Measurements from ENCODE around the gene NFKBIE.

The NFKBIE gene

GRCh38 chr6:44237813-44238433 lies 27.4 kb downstream of the NFKBIE start (continued):
- no peak for TF ChIP-seq ZNF8 (CRISPR knock-in tag; IDR thresholded peaks at IDR 0.05)

- peak; percentile 86 for ATAC-seq
- TF ChIP-seq CREB5 (CRISPR knock-in tag; IDR thresholded peaks at IDR 0.05; ENCODE audit: low read depth) (0 out of 2 replicates have a peak, but pooled peaks have one; percentile 13), ZNF565 (CRISPR knock-in tag; conservative IDR thresholded peaks at IDR 0.05; ENCODE audit: low read depth) (no peak)
Observed at GRCh38 chr6:44237021-44237812, 28.1 kb downstream of the NFKBIE start.

- TF ChIP-seq ARNTL (CRISPR knock-in tag; IDR thresholded peaks at IDR 0.05; ENCODE audit: borderline replicate concordance, low read depth): no peak
- no peak for TF ChIP-seq CSDC2 (CRISPR knock-in tag; IDR thresholded peaks at IDR 0.05)
- TF ChIP-seq SNAI2 (CRISPR knock-in tag; IDR thresholded peaks at IDR 0.05): no peak
- TF ChIP-seq ESRRG (CRISPR knock-in tag; IDR thresholded peaks at IDR 0.05): no peak
- no peak for TF ChIP-seq PPARA (CRISPR knock-in tag; IDR thresholded peaks at IDR 0.05; ENCODE audit: borderline replicate concordance)
- no peak for TF ChIP-seq PATZ1 (CRISPR knock-in tag; IDR thresholded peaks at IDR 0.05; ENCODE audit: borderline replicate concordance)
- TF ChIP-seq ZNF8 (CRISPR knock-in tag; IDR thresholded peaks at IDR 0.05): no peak
- no peak for TF ChIP-seq TSHZ2 (CRISPR knock-in tag; IDR thresholded peaks at IDR 0.05)
- no peak for TF ChIP-seq TCF4 (CRISPR knock-in tag; IDR thresholded peaks at IDR 0.05; ENCODE audit: borderline replicate concordance)
- TF ChIP-seq CSRNP3 (CRISPR knock-in tag; IDR thresholded peaks at IDR 0.05): no peak
- no peak for TF ChIP-seq ZFP30 (CRISPR knock-in tag; IDR thresholded peaks at IDR 0.05)
- TF ChIP-seq ZNF565 (CRISPR knock-in tag; conservative IDR thresholded peaks at IDR 0.05; ENCODE audit: low read depth): no peak
- TF ChIP-seq ZFP3 (CRISPR knock-in tag; IDR thresholded peaks at IDR 0.05): no peak
- TF ChIP-seq OSR1 (CRISPR knock-in tag; IDR thresholded peaks at IDR 0.05): no peak
- no peak for ATAC-seq
Observed at GRCh38 chr6:44235891-44236516, 29.3 kb downstream of the NFKBIE start.

GRCh38 chr6:44235269-44235668 lies 30.1 kb downstream of the NFKBIE start:
- TF ChIP-seq POU6F1 (CRISPR knock-in tag; IDR thresholded peaks at IDR 0.05; ENCODE audit: borderline replicate concordance, low read depth) (no peak), PPARA (CRISPR knock-in tag; IDR thresholded peaks at IDR 0.05; ENCODE audit: borderline replicate concordance) (no peak), ISL1 (CRISPR knock-in tag; IDR thresholded peaks at IDR 0.05) (no peak), ZNF70 (CRISPR knock-in tag; IDR thresholded peaks at IDR 0.05) (no peak), TOX (CRISPR knock-in tag; IDR thresholded peaks at IDR 0.05; ENCODE audit: borderline replicate concordance) (no peak)
- no peak for ATAC-seq

All from SK-N-SH treated with all-trans-retinoic acid at 6 μM for 48 hours (cell line).